ENCODE measurements around the gene ZNF516. TPM values are rescaled to one million over a fixed set of nuclear protein-coding genes. Genes with fewer than 3 reads are reported as not detected.

Gene ZNF516
- total and polyA plus RNA-seq, 2 of the 4 experiments (the other 2 are of a cell fraction): 7.9 to 16.9 TPM

DNA sequence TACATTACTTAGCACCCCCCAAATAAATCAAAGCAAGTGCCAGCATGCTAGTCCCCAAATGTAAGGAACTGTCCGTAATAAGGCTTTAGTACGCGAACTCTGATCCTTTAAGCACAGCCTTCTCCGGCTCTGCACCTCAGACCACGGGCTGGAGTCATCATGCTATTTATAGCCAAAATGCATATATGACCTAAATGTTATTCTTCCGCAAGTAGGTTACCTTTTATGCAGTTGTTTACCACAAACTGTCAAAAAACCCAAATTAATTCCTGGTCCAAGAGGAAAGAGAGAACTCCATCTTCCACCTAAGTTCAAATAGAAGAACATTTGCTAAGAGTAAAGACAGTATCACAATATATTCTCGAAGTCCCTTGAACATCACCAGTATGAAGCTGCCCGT lies 42.7 kb downstream of the ZNF516 start:
- peak overlapping the region in 1 of 2 experiments; percentile 86; a peak in 1 of 4 replicates for H4K8ac ChIP-seq (ENCODE audit: low read depth in 2 of 2, low read length in 2 of 2)
- H2AFZ ChIP-seq (replicated peaks; ENCODE audit: low read length, poor library complexity): no peak overlapping the region
- no peak overlapping the region for H4K5ac ChIP-seq (ENCODE audit: low read depth, low read length)
- H2BK120ac ChIP-seq (ENCODE audit: low read depth, low read length): peak overlapping the region; percentile 85; the same call in 1 of the 2 replicates
- 0 out of 2 replicates have a peak overlapping the region, but pooled peaks have one; percentile 5 for H2BK20ac ChIP-seq (ENCODE audit: low read depth, low read length)
- 0 out of 2 replicates have a peak overlapping the region, but pooled peaks have one; percentile 62 for H2AK5ac ChIP-seq (ENCODE audit: low read depth, low read length)
- BruUV-seq (replicated peaks): no TSS peak
- peaks cover 30 to 80% of the 10 kb centered on the region in 2 experiments for H3K79me1 ChIP-seq (ENCODE audit: low read depth in 1 of 2, low read length in 2 of 2)
- dilution Hi-C loops (cut with HindIII; ENCODE audit: low sequenced_read_pairs, unreplicated experiment) (no loop called here), intact Hi-C loops (cut with micrococcal nuclease) (loop anchor here (5.0 kb wide), 1 partner anchor 35 kb away; no protein-coding TSS in a partner anchor), in situ Hi-C loops (cut with MboI; ENCODE audit: low sequenced_read_pairs) (loop anchor here (25.0 kb wide), 1 partner anchor 660 kb away; no protein-coding TSS in a partner anchor)
- no peak overlapping the region for H2AK9ac ChIP-seq (replicated peaks; ENCODE audit: low read depth, low read length, poor library complexity)
- WGBS, 2 experiments (ENCODE audit: extremely low coverage in 2 of 2, insufficient read length in 1 of 2): 40% methylated on average over 1 of the region's 8 CpGs; no CpG with 5 or more reads in 1 of the 2 experiments
- no peak overlapping the region for H3K27ac ChIP-seq (ENCODE audit: insufficient read depth, low read length)
- peaks cover 40% of the 10 kb centered on the region for H3K4me1 ChIP-seq (ENCODE audit: control insufficient read depth, insufficient read depth, low read length)
- TF ChIP-seq CEBPB (IDR thresholded peaks at IDR 0.05; ENCODE audit: low read depth, low read length) (no peak), RAD21 (IDR thresholded peaks at IDR 0.05; ENCODE audit: low read length) (no peak), BHLHE40 (IDR thresholded peaks at IDR 0.05; ENCODE audit: low read depth, low read length) (no peak), RFX5 (IDR thresholded peaks at IDR 0.05; ENCODE audit: low read depth, low read length) (no peak), FOS (IDR thresholded peaks at IDR 0.05; ENCODE audit: low read depth, low read length) (no peak), MAZ (IDR thresholded peaks at IDR 0.05; ENCODE audit: borderline replicate concordance, low read depth, low read length) (no peak), RCOR1 (IDR thresholded peaks at IDR 0.05; ENCODE audit: insufficient replicate concordance, low read length) (no peak), SMC3 (IDR thresholded peaks at IDR 0.05; ENCODE audit: low read depth, low read length) (no peak), MAFK (IDR thresholded peaks at IDR 0.05; ENCODE audit: low read depth, low read length) (no peak)
- TF ChIP-seq, protein P1, sequence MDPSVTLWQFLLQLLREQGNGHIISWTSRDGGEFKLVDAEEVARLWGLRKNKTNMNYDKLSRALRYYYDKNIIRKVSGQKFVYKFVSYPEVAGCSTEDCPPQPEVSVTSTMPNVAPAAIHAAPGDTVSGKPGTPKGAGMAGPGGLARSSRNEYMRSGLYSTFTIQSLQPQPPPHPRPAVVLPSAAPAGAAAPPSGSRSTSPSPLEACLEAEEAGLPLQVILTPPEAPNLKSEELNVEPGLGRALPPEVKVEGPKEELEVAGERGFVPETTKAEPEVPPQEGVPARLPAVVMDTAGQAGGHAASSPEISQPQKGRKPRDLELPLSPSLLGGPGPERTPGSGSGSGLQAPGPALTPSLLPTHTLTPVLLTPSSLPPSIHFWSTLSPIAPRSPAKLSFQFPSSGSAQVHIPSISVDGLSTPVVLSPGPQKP (IDR thresholded peaks at IDR 0.05; ENCODE audit: borderline replicate concordance, low read depth, low read length): no peak
- TF ChIP-seq, protein P2, sequence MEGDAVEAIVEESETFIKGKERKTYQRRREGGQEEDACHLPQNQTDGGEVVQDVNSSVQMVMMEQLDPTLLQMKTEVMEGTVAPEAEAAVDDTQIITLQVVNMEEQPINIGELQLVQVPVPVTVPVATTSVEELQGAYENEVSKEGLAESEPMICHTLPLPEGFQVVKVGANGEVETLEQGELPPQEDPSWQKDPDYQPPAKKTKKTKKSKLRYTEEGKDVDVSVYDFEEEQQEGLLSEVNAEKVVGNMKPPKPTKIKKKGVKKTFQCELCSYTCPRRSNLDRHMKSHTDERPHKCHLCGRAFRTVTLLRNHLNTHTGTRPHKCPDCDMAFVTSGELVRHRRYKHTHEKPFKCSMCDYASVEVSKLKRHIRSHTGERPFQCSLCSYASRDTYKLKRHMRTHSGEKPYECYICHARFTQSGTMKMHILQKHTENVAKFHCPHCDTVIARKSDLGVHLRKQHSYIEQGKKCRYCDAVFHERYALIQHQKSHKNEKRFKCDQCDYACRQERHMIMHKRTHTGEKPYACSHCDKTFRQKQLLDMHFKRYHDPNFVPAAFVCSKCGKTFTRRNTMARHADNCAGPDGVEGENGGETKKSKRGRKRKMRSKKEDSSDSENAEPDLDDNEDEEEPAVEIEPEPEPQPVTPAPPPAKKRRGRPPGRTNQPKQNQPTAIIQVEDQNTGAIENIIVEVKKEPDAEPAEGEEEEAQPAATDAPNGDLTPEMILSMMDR (conservative IDR thresholded peaks at IDR 0.05; ENCODE audit: low read depth, low read length): no peak
- H3K4me3 ChIP-seq (ENCODE audit: insufficient read depth, low read depth, low read length): no peak overlapping the region
- peak overlapping the region; percentile 53 for H2BK5ac ChIP-seq (ENCODE audit: low read depth, low read length, poor library complexity, severe bottlenecking)
- no peaks in the 10 kb centered on the region for H3K27me3 ChIP-seq (ENCODE audit: control insufficient read depth, insufficient read depth, low read length)
- peak overlapping the region; percentile 77; the same call in 1 of the 2 replicates for H3K4ac ChIP-seq (ENCODE audit: low read depth, low read length)
- H3K14ac ChIP-seq (replicated peaks; ENCODE audit: low read depth, low read length): peak overlapping the region; percentile 40; the same call in 1 of the 2 replicates
- H3K9ac ChIP-seq (ENCODE audit: low read depth, low read length): no peak overlapping the region
- peak overlapping the region; percentile 31; the same call in 1 of the 2 replicates for H4K91ac ChIP-seq (ENCODE audit: insufficient read depth, low read depth, low read length)
- ATAC-seq (ENCODE audit: low read depth) (no peak), DNase-seq (peak; percentile 67)
- no peak overlapping the region; the same call in 1 of the 2 replicates for H3K56ac ChIP-seq (ENCODE audit: extremely low read depth, insufficient read depth, low read length)
- H4K20me1 ChIP-seq (ENCODE audit: insufficient read depth, low read length): peaks cover 67% of the 10 kb centered on the region
- peaks cover 36% of the 10 kb centered on the region for H3K9me1 ChIP-seq (ENCODE audit: insufficient read depth, low read length)
- H3K18ac ChIP-seq (ENCODE audit: low read depth, low read length): no peak overlapping the region
- ChIA-PET CTCF (interaction anchor here (0.6 kb wide), 1 partner anchor 290 kb away, joined by 4 read pairs; no protein-coding TSS in a partner anchor), POLR2A (ENCODE audit: unreplicated experiment) (no interaction called here)
- H2BK15ac ChIP-seq (ENCODE audit: low read depth, low read length): no peak overlapping the region
- no peaks in the 10 kb centered on the region for H3K36me3 ChIP-seq (ENCODE audit: control insufficient read depth, insufficient read depth, low read length)
- no peaks in the 10 kb centered on the region for H3K9me3 ChIP-seq (ENCODE audit: control insufficient read depth, insufficient read depth, low read length)
- peak overlapping the region; percentile 86 for H3K23ac ChIP-seq (ENCODE audit: low read depth, low read length)
- peak overlapping the region; percentile 97; the same call in 1 of the 2 replicates for H3K4me2 ChIP-seq (ENCODE audit: low read depth, low read length)
